ENCODE measurements around the gene PPP2R2B.

Gene PPP2R2B

DNA sequence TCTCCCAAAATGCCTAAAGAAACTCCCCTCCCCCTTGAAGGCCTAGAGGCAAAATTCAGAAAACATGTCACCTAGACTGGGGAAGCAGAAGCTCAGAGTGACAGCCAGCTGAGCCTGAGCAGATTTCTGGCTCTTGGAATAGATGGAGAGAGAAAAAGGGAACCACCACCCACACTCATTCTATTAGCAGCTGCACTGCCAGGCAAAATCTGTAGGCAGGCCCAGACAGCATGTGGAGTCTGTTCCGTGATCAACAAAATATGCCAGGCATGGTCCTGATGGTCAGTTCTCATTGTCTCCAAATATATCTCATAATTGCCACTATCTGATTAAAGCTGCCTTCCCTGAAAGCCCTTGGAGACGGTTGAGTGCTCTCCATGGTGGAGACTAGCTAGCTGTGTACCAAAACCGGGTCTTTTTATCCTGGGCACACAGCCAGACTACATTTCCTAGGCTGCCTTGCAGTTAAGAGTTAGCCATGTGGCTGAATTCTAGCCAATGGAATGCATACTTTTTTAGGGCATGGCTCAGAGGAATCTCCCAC is 230.8 kb downstream of the PPP2R2B start:
- H3K27ac ChIP-seq (ENCODE audit: low read depth, low read length): no peak overlapping the region
- H3K4me3 ChIP-seq (ENCODE audit: low read depth in 1 of 5, low read length in 5 of 5): no peak overlapping the region
- H3K36me3 ChIP-seq (ENCODE audit: control insufficient read depth in 5 of 5, insufficient read depth in 5 of 5, low read length in 5 of 5): no peaks in the 10 kb centered on the region
- H3K9me3 ChIP-seq (ENCODE audit: control insufficient read depth in 5 of 5, low read length in 5 of 5): no peaks in the 10 kb centered on the region
- H3K9ac ChIP-seq (ENCODE audit: low read length in 5 of 5): no peak overlapping the region
- H3K4me1 ChIP-seq (ENCODE audit: control insufficient read depth in 5 of 5, insufficient read depth in 5 of 5, low read length in 5 of 5): no peaks in the 10 kb centered on the region
- H3K27me3 ChIP-seq (ENCODE audit: control insufficient read depth in 5 of 5, insufficient read depth in 4 of 5, low read length in 5 of 5): no peaks in the 10 kb centered on the region

DNA sequence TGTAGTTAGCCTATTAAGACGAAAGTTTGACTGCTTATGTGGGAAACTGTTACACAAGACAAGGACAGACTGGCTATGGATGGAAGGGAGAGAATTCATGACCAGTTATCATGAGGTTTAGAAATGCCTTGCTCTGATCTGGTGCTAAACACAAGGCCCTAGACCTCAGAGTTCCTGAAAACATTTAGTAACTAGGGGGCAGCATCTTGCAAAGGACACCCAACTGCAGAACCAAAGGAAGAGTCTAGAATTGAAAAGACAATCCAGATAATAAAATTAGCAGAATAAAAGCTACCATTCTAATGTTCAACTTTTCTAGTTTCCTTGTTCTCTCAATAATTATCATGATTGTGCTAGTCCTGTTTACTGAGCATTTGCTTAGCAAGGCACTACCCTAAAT is 232.1 kb downstream of the PPP2R2B start:
- no peak overlapping the region for H3K27ac ChIP-seq (ENCODE audit: low read depth, low read length)
- no peaks in the 10 kb centered on the region for H3K9me3 ChIP-seq (ENCODE audit: control insufficient read depth in 5 of 5, low read length in 5 of 5)
- no peaks in the 10 kb centered on the region for H3K4me1 ChIP-seq (ENCODE audit: control insufficient read depth in 5 of 5, insufficient read depth in 5 of 5, low read length in 5 of 5)
- no peaks in the 10 kb centered on the region for H3K36me3 ChIP-seq (ENCODE audit: control insufficient read depth in 5 of 5, insufficient read depth in 5 of 5, low read length in 5 of 5)
- no peaks in the 10 kb centered on the region for H3K27me3 ChIP-seq (ENCODE audit: control insufficient read depth in 5 of 5, insufficient read depth in 4 of 5, low read length in 5 of 5)
- H3K4me3 ChIP-seq (ENCODE audit: low read depth in 1 of 5, low read length in 5 of 5): no peak overlapping the region
- no peak overlapping the region for H3K9ac ChIP-seq (ENCODE audit: low read length in 5 of 5)

DNA sequence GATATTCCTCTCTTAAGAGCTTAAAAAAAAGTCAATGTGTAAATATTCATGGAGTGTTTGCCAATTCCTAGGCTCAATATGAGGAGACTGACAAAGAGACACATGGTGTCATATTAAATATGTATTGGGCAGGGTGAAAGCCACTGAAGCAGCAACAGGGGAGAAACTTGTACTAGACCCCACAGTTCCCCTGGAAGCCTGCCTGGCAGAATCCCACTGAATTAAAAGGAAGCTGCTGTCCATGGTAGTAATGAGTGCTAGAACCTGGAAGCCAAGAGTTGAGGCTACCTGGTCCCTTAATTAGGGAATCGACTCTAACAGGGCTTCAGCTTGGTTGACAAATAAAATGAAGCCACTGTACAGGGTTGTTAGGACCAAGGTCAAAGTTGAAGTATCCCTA is 233.2 kb downstream of the PPP2R2B start:
- Histone ChIP-seq H3K36me3 (ENCODE audit: control insufficient read depth in 5 of 5, insufficient read depth in 5 of 5, low read length in 5 of 5) (no peaks in the 10 kb centered on the region), H3K9ac (ENCODE audit: low read length in 5 of 5) (no peak overlapping the region), H3K27me3 (ENCODE audit: control insufficient read depth in 5 of 5, insufficient read depth in 4 of 5, low read length in 5 of 5) (peaks cover 0 to 4% (median 0%) of the 10 kb centered on the region in 5 donors), H3K9me3 (ENCODE audit: control insufficient read depth in 5 of 5, low read length in 5 of 5) (no peaks in the 10 kb centered on the region), H3K4me3 (ENCODE audit: low read depth in 1 of 5, low read length in 5 of 5) (no peak overlapping the region), H3K27ac (ENCODE audit: low read depth, low read length) (no peak overlapping the region), H3K4me1 (ENCODE audit: control insufficient read depth in 5 of 5, insufficient read depth in 5 of 5, low read length in 5 of 5) (no peaks in the 10 kb centered on the region)

DNA sequence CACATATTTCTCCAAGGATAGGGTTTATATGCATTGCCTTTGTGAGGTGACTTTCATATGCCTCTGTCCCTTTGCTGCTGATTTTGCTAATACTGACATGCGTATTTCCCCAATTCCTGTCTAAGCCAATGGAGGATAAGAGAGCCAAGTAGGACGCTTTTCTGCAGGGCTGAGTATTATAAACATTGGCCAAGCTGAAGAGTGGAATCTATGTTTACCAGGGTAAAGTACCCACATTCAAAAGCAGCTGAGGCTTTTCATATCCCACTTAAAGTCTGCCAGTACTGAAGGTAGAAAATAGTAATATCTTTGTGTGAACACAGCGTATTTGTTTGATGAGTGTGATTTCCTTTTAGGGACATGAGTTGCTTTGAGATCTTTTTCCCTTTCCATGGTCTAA is 233.7 kb downstream of the PPP2R2B start:
- Histone ChIP-seq H3K27ac (ENCODE audit: low read depth, low read length) (no peak overlapping the region), H3K27me3 (ENCODE audit: control insufficient read depth in 5 of 5, insufficient read depth in 4 of 5, low read length in 5 of 5) (peaks cover 0 to 4% (median 0%) of the 10 kb centered on the region in 5 donors), H3K4me3 (ENCODE audit: low read depth in 1 of 5, low read length in 5 of 5) (no peak overlapping the region), H3K9ac (ENCODE audit: low read length in 5 of 5) (no peak overlapping the region), H3K9me3 (ENCODE audit: control insufficient read depth in 5 of 5, low read length in 5 of 5) (no peaks in the 10 kb centered on the region), H3K36me3 (ENCODE audit: control insufficient read depth in 5 of 5, insufficient read depth in 5 of 5, low read length in 5 of 5) (no peaks in the 10 kb centered on the region), H3K4me1 (ENCODE audit: control insufficient read depth in 5 of 5, insufficient read depth in 5 of 5, low read length in 5 of 5) (no peaks in the 10 kb centered on the region)

- Histone ChIP-seq H3K4me1 (ENCODE audit: control insufficient read depth in 5 of 5, insufficient read depth in 5 of 5, low read length in 5 of 5) (no peaks in the 10 kb centered on the region), H3K9me3 (ENCODE audit: control insufficient read depth in 5 of 5, low read length in 5 of 5) (no peaks in the 10 kb centered on the region), H3K4me3 (ENCODE audit: low read depth in 1 of 5, low read length in 5 of 5) (no peak overlapping the region), H3K9ac (ENCODE audit: low read length in 5 of 5) (no peak overlapping the region), H3K36me3 (ENCODE audit: control insufficient read depth in 5 of 5, insufficient read depth in 5 of 5, low read length in 5 of 5) (no peaks in the 10 kb centered on the region), H3K27ac (ENCODE audit: low read depth, low read length) (no peak overlapping the region), H3K27me3 (ENCODE audit: control insufficient read depth in 5 of 5, insufficient read depth in 4 of 5, low read length in 5 of 5) (peaks cover 0 to 4% (median 0%) of the 10 kb centered on the region in 5 donors)
Measured at GRCh38 chr5:146643776-146644175, 234.8 kb downstream of the PPP2R2B start.

- no peaks in the 10 kb centered on the region for H3K36me3 ChIP-seq (ENCODE audit: control insufficient read depth in 5 of 5, insufficient read depth in 5 of 5, low read length in 5 of 5)
- H3K9ac ChIP-seq (ENCODE audit: low read length in 5 of 5): no peak overlapping the region
- H3K9me3 ChIP-seq (ENCODE audit: control insufficient read depth in 5 of 5, low read length in 5 of 5): no peaks in the 10 kb centered on the region
- H3K4me3 ChIP-seq (ENCODE audit: low read depth in 1 of 5, low read length in 5 of 5): no peak overlapping the region
- peaks cover 0 to 4% (median 0%) of the 10 kb centered on the region in 5 donors for H3K27me3 ChIP-seq (ENCODE audit: control insufficient read depth in 5 of 5, insufficient read depth in 4 of 5, low read length in 5 of 5)
- H3K27ac ChIP-seq (ENCODE audit: low read depth, low read length): no peak overlapping the region
- H3K4me1 ChIP-seq (ENCODE audit: control insufficient read depth in 5 of 5, insufficient read depth in 5 of 5, low read length in 5 of 5): no peaks in the 10 kb centered on the region
Measured at GRCh38 chr5:146642410-146642809, 236.1 kb downstream of the PPP2R2B start.

DNA sequence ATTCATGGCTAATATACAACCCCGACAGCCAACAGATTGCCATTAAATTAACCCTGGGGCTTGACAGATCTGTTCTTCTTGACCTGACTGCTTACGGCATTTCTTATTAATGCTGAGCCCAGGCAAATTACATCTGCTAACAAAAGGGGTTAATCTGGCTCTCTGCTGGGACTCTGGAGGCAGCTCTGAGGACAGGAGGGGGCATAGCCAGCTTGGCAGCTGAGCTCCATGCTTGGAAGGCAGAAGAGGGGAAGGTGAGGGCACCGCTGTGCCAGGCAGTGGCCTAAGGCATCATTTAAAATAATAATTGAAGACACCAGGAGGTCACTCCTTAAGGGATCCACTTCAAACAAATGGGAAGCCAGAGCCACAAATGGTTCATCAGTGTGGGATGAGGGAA is 236.6 kb downstream of the PPP2R2B start:
- Histone ChIP-seq H3K9me3 (ENCODE audit: control insufficient read depth in 5 of 5, low read length in 5 of 5) (no peaks in the 10 kb centered on the region), H3K4me3 (ENCODE audit: low read depth in 1 of 5, low read length in 5 of 5) (no peak overlapping the region), H3K4me1 (ENCODE audit: control insufficient read depth in 5 of 5, insufficient read depth in 5 of 5, low read length in 5 of 5) (no peaks in the 10 kb centered on the region), H3K27me3 (ENCODE audit: control insufficient read depth in 5 of 5, insufficient read depth in 4 of 5, low read length in 5 of 5) (peaks cover 0 to 4% (median 0%) of the 10 kb centered on the region in 5 donors), H3K27ac (ENCODE audit: low read depth, low read length) (no peak overlapping the region), H3K36me3 (ENCODE audit: control insufficient read depth in 5 of 5, insufficient read depth in 5 of 5, low read length in 5 of 5) (no peaks in the 10 kb centered on the region), H3K9ac (ENCODE audit: low read length in 5 of 5) (no peak overlapping the region)

DNA sequence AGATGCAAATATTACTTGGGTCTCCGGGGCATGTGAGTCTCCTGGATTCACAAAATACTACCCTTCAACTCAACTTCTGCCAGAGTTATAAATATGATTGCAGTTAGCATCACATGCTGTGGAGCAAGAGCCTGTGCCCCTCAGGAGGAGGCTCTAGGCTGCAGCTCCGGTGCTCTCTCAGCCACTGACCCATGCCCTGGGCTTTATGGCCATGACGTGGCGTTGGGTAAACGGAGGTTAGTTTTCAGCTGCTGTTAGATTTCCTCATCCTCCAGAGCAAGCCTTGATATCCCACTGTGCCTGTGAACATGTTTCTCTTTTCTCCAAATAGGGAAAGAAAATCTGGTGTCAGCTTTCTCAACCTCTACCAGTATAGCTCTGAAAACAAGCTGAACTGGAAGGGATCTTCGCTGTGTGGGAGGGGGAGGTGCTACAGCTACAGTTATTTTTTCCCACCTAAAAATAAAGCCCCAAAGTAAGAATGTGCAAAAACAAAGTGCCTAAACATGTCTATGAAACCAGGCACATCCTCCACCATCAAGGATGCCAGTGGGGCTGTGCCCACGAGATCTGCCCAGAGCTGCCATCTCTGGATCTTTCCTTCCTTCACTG is 238.2 kb downstream of the PPP2R2B start:
- Histone ChIP-seq H3K4me1 (ENCODE audit: control insufficient read depth in 5 of 5, insufficient read depth in 5 of 5, low read length in 5 of 5) (no peaks in the 10 kb centered on the region), H3K27ac (ENCODE audit: low read depth, low read length) (no peak overlapping the region), H3K27me3 (ENCODE audit: control insufficient read depth in 5 of 5, insufficient read depth in 4 of 5, low read length in 5 of 5) (peaks cover 0 to 4% (median 0%) of the 10 kb centered on the region in 5 donors), H3K4me3 (ENCODE audit: low read depth in 1 of 5, low read length in 5 of 5) (no peak overlapping the region), H3K9ac (ENCODE audit: low read length in 5 of 5) (no peak overlapping the region), H3K9me3 (ENCODE audit: control insufficient read depth in 5 of 5, low read length in 5 of 5) (no peaks in the 10 kb centered on the region), H3K36me3 (ENCODE audit: control insufficient read depth in 5 of 5, insufficient read depth in 5 of 5, low read length in 5 of 5) (no peaks in the 10 kb centered on the region)

- Histone ChIP-seq H3K27ac (ENCODE audit: low read depth, low read length) (no peak overlapping the region), H3K4me3 (ENCODE audit: low read depth in 1 of 5, low read length in 5 of 5) (no peak overlapping the region)
Measured at GRCh38 chr5:146635443-146635842, 243.1 kb downstream of the PPP2R2B start.

GRCh38 chr5:146633323-146633764 is 245.2 kb downstream of the PPP2R2B start:
- no peak overlapping the region for H3K9ac ChIP-seq (ENCODE audit: low read length in 5 of 5)
- H3K4me3 ChIP-seq (ENCODE audit: low read depth in 1 of 5, low read length in 5 of 5): no peak overlapping the region
- no peaks in the 10 kb centered on the region for H3K4me1 ChIP-seq (ENCODE audit: control insufficient read depth in 5 of 5, insufficient read depth in 5 of 5, low read length in 5 of 5)
- H3K36me3 ChIP-seq (ENCODE audit: control insufficient read depth in 5 of 5, insufficient read depth in 5 of 5, low read length in 5 of 5): no peaks in the 10 kb centered on the region
- H3K27ac ChIP-seq (ENCODE audit: low read depth, low read length): no peak overlapping the region
- H3K9me3 ChIP-seq (ENCODE audit: control insufficient read depth in 5 of 5, low read length in 5 of 5): no peaks in the 10 kb centered on the region
- H3K27me3 ChIP-seq (ENCODE audit: control insufficient read depth in 5 of 5, insufficient read depth in 4 of 5, low read length in 5 of 5): peaks cover 0 to 2% (median 0%) of the 10 kb centered on the region in 5 donors

More at GRCh38 chr5:146635443-146635842, 243.1 kb downstream of the PPP2R2B start:
- H3K9me3 ChIP-seq (ENCODE audit: control insufficient read depth in 5 of 5, low read length in 5 of 5): no peaks in the 10 kb centered on the region
- no peaks in the 10 kb centered on the region for H3K4me1 ChIP-seq (ENCODE audit: control insufficient read depth in 5 of 5, insufficient read depth in 5 of 5, low read length in 5 of 5)
- H3K9ac ChIP-seq (ENCODE audit: low read length in 5 of 5): no peak overlapping the region
- H3K36me3 ChIP-seq (ENCODE audit: control insufficient read depth in 5 of 5, insufficient read depth in 5 of 5, low read length in 5 of 5): no peaks in the 10 kb centered on the region
- H3K27me3 ChIP-seq (ENCODE audit: control insufficient read depth in 5 of 5, insufficient read depth in 4 of 5, low read length in 5 of 5): peaks cover 0 to 1% (median 0%) of the 10 kb centered on the region in 5 donors
